Activated B cell treated with CpG ODN at 0.5 μM for 24 hours (primary cell): ENCODE measurements around the gene RNASE8. TPM values are rescaled to one million over a fixed set of nuclear protein-coding genes. Genes with fewer than 3 reads are reported as not detected.

Source experiments
- ATAC-seq: fragments of 200-7000 bp; cut with Tn5 transposase; one replicate; pipeline ENCODE4 v1.10.0; 2021; ENCODE audit warnings: low read depth, mild to moderate bottlenecking, moderate library complexity
- CTCF ChIA-PET: fragments of 350-600 bp; sonication (Branson Sonifier 250); formaldehyde crosslinking; loops from one replicate; lab custom pipeline; 2021; ENCODE audit warnings: antibody characterized with exemption; lab: Charles Lee
- POLR2A ChIA-PET: fragments of 350-600 bp; sonication (Branson Sonifier 250); formaldehyde crosslinking; loops from one replicate; lab custom pipeline; 2021; ENCODE audit warnings: antibody characterized with exemption; lab: Charles Lee
- DNase-seq: peaks from one replicate; pipeline ENCODE4 v3.0.0; 2022
- H3K27ac Mint-ChIP-seq: one replicate; pipeline ENCODE4 v1.8.0; 2020; ENCODE audit warnings: mixed read lengths
- H3K27me3 Mint-ChIP-seq: one replicate; pipeline ENCODE4 v1.8.0; 2021; ENCODE audit warnings: mixed read lengths
- H3K36me3 Mint-ChIP-seq: one replicate; pipeline ENCODE4 v1.8.0; 2021; ENCODE audit warnings: low read depth, mixed read lengths
- H3K4me1 Mint-ChIP-seq: one replicate; pipeline ENCODE4 v1.8.0; 2021; ENCODE audit warnings: mixed read lengths
- H3K4me3 Mint-ChIP-seq: one replicate; pipeline ENCODE4 v1.8.0; 2020; ENCODE audit warnings: mild to moderate bottlenecking, mixed read lengths
- H3K9me3 Mint-ChIP-seq: one replicate; pipeline ENCODE4 v1.8.0; 2020; ENCODE audit warnings: mixed read lengths
- intact Hi-C: fragments of 100-400 bp; cut with micrococcal nuclease; formaldehyde crosslinking; loops from one replicate; pipeline ENCODE4 v1.15.1; 2024
- total RNA-seq: library from RNA; stranded (reverse); gene quantifications from 2 replicates; pipeline ENCODE4 v1.2.3, GENCODE V29; 2022
- TF ChIP-seq, protein P1 (sequence below): fragments of 200-600 bp; IDR thresholded peaks from one replicate; pipeline ENCODE4 v1.8.0; 2022; ENCODE audit warnings: antibody characterized with exemption, mild to moderate bottlenecking

The RNASE8 gene
- total RNA-seq, 1 donor from 2014 or later: not detected

DNA sequence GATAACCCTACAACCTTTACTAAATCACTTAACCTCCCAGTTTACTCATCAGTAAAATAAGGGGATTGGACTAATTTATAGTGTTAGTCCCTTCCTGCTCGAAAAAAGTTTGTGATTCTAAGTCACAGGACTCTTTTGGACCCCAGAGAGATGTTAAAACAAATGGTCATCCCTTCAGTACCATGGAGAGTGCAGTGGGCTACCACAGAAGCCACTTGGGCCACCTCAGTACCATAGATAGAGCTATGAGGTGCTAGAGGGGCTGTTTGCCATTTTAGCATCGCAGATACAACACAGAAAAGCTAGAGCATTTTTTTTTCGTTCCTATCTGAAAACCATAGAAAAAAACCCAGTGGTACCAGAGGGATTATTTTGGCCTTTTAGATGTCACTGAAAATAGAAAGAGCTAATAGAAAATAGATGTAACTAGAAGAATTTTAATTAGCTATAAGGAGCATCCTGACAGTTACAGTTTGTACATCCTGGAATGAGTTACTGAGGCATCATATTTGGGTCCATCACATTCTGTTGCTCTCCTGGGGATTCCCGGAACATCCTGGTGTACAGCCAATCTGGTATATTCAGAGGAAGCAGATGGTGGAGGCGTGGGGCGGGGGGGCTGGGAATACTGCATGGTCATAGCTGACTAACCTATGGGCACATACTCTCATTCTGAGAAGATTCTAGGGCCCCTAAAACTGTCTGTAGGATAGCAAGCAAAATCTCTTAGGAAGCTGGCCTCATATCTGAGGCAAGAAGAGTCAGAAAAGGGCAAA lies 38.0 kb downstream of the RNASE8 start:
- Mint-ChIP-seq H3K36me3 (no peaks in the 10 kb centered on the region), H3K27ac (no peak overlapping the region), H3K4me3 (peak overlapping the region; percentile 16), H3K4me1 (peaks cover 20% of the 10 kb centered on the region), H3K9me3 (no peaks in the 10 kb centered on the region), H3K27me3 (peaks cover 8% of the 10 kb centered on the region)
- ATAC-seq (no peak), DNase-seq (no peak)
- intact Hi-C loops: no loop called here
- CTCF ChIA-PET: interaction anchor here (0.7 to 7.4 kb wide), 6 partner anchors 8 to 124 kb away, joined by 3 to 142 read pairs (median 6); no protein-coding TSS in a partner anchor
- TF ChIP-seq, protein P1, sequence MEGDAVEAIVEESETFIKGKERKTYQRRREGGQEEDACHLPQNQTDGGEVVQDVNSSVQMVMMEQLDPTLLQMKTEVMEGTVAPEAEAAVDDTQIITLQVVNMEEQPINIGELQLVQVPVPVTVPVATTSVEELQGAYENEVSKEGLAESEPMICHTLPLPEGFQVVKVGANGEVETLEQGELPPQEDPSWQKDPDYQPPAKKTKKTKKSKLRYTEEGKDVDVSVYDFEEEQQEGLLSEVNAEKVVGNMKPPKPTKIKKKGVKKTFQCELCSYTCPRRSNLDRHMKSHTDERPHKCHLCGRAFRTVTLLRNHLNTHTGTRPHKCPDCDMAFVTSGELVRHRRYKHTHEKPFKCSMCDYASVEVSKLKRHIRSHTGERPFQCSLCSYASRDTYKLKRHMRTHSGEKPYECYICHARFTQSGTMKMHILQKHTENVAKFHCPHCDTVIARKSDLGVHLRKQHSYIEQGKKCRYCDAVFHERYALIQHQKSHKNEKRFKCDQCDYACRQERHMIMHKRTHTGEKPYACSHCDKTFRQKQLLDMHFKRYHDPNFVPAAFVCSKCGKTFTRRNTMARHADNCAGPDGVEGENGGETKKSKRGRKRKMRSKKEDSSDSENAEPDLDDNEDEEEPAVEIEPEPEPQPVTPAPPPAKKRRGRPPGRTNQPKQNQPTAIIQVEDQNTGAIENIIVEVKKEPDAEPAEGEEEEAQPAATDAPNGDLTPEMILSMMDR: no peak
- POLR2A ChIA-PET: interaction anchor here (1.1 to 1.7 kb wide), 2 partner anchors 29 to 88 kb away, joined by 3 read pairs; no protein-coding TSS in a partner anchor

DNA sequence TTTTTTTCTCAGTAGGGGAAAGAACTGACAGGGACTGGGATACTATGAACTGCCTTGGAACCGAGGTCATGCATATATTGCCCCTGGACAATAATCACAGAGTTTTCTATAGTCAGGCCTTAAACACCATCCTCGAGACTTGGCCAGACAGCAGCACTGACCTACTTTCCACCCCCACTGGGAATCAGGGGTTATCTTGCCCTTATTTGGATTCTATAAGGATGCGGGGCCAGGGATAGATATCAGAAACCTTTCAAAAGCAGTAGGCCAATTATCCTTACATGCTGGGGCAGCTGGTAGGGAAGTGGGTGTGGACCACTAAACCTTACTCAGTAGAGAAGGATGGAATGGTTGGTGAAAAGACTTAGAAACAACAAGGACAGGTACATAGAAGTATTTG lies 38.8 kb downstream of the RNASE8 start:
- H3K4me3 Mint-ChIP-seq: peak overlapping the region; percentile 20
- H3K4me1 Mint-ChIP-seq: peaks cover 20% of the 10 kb centered on the region
- H3K27ac Mint-ChIP-seq: no peak overlapping the region
- no peaks in the 10 kb centered on the region for H3K36me3 Mint-ChIP-seq
- ChIA-PET CTCF (interaction anchor here (1.0 to 7.4 kb wide), 6 partner anchors 8 to 82 kb away, joined by 4 to 142 read pairs (median 8); partner anchors contain the start of gene ARHGEF40), POLR2A (interaction anchor here (1.6 to 1.7 kb wide), 2 partner anchors 26 to 29 kb away, joined by 3 to 5 read pairs; partner anchors contain the start of gene ARHGEF40)
- H3K9me3 Mint-ChIP-seq: no peaks in the 10 kb centered on the region
- TF ChIP-seq, protein P1: no peak
- DNase-seq (no peak), ATAC-seq (no peak)
- intact Hi-C loops: no loop called here
- H3K27me3 Mint-ChIP-seq: peaks cover 10% of the 10 kb centered on the region

DNA sequence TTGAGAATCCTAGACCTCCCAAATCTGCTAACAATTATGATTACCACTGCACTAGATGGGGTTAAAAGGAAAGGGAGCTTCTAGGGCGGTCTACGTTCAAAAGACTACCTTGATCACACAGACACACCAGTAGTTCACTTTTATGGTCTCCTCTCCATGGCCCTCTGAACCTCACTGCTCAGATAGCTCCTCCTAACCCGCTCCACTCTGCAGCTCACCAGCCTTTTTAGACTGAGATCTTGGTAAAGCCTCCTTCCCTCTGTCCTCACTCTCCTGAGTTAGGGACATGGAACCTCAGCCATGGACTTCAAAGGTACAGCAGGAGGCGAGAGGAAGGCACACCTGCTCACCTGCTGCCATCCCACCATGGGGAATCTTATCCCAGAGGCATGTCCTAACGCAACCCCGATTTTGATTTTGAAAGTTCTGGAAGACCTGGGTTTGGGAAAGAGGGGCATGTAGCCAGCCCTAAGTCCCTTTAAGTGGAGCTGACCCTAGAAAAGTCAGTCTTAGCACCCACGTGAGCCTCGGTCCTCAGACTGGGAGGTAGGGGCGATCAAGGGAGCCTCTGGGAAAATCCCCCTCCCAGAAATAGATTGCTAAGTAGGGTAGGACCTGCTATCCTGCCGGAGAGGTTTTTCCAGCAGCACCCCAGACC lies 39.5 kb downstream of the RNASE8 start:
- ChIA-PET POLR2A (interaction anchor here (0.7 to 1.6 kb wide), 3 partner anchors 26 to 28 kb away, joined by 3 to 5 read pairs (median 3); partner anchors contain the start of gene ARHGEF40), CTCF (interaction anchor here (1.8 to 7.4 kb wide), 4 partner anchors 9 to 83 kb away, joined by 4 to 142 read pairs (median 18); partner anchors contain the start of gene ARHGEF40)
- Mint-ChIP-seq H3K27ac (no peak overlapping the region), H3K27me3 (peaks cover 12% of the 10 kb centered on the region), H3K4me3 (peak overlapping the region; percentile 71), H3K36me3 (no peaks in the 10 kb centered on the region), H3K9me3 (no peaks in the 10 kb centered on the region), H3K4me1 (peaks cover 18% of the 10 kb centered on the region)
- TF ChIP-seq, protein P1: no peak
- intact Hi-C loops: no loop called here
- DNase-seq (no peak), ATAC-seq (no peak)

- Mint-ChIP-seq H3K9me3 (no peaks in the 10 kb centered on the region), H3K4me3 (peak overlapping the region; percentile 71), H3K4me1 (peaks cover 15% of the 10 kb centered on the region), H3K27me3 (peaks cover 12% of the 10 kb centered on the region), H3K36me3 (no peaks in the 10 kb centered on the region), H3K27ac (no peak overlapping the region)
- TF ChIP-seq, protein P1: no peak
- ATAC-seq: no peak
- ChIA-PET CTCF (interaction anchor here (1.8 to 7.4 kb wide), 3 partner anchors 27 to 83 kb away, joined by 6 to 142 read pairs (median 30); partner anchors contain the start of gene ARHGEF40), POLR2A (interaction anchor here (0.6 to 1.6 kb wide), 5 partner anchors 26 to 413 kb away, joined by 3 to 5 read pairs (median 4); partner anchors contain the start of gene ARHGEF40)
- DNase-seq: no peak
- intact Hi-C loops: no loop called here
Observed at GRCh38 chr14:21097636-21098075, 40.0 kb downstream of the RNASE8 start.
